Purkinje cell (primary cell): ENCODE measurements around the gene LSAMP. TPM values are rescaled to one million over a fixed set of nuclear protein-coding genes. Genes with fewer than 3 reads are reported as not detected.

ENCODE experiments used
- polyA plus RNA-seq: library from polyadenylated mRNA; unstranded; fragments of >200 nt; fragmentation: Nextera tagmentation; gene quantifications from 2 replicates; pipeline ENCODE4 v1.2.1, GENCODE V29; 2014

Gene LSAMP
- 12.8 and 39.6 TPM in 2 replicates for polyA plus RNA-seq

DNA sequence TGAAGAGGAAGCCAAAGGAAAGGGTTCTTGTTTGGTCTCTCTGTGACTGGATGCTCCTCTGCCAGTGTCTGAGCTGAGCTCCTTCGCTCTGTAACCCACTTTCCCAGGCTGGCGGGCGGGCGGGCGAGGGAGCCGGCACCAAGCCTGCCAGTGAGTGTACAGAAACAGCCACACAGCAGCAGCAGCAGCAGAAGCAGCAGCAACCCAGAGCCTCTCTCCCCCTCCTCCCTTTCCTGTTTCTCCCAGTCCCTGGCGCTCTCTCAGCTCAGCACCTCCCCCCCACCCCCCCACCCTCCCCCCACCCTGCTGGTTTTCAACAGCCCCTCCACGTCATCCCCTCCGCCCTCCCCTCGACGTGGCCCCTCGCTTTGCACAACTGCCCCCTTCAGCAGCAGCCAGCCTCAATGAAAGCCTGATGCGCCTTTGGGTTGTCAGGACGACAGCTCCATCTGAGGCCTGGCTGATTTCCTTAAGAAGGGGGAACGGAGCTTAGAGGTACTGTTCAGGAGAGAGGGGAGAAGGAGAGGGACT lies at the start of gene LSAMP:
TSS of gene LSAMP (minus strand) at position 177 of the 531 bp plus-strand sequence.

